SK-N-MC (cell line): ENCODE measurements around the gene SLC2A9.

Experiments
- EZH2 ChIP-seq: fragments of 200-600 bp; sonication (generic); IDR thresholded peaks from one replicate; pipeline ENCODE4 v1.6.1; 2017; ENCODE audit warnings: antibody characterized with exemption
- FOXP2 ChIP-seq: optimal IDR thresholded peaks from 2 replicates; pipeline ENCODE3; 2011; ENCODE audit warnings: mild to moderate bottlenecking, moderate library complexity; ENCODE audit not compliant: insufficient read depth; ENCODE audit errors: extremely low read length, control extremely low read depth
- POLR2AphosphoS5 ChIP-seq: IDR thresholded peaks from 2 replicates; pipeline ENCODE4 v1.6.1; 2012; ENCODE audit warnings: mild to moderate bottlenecking, low read depth, low read length, borderline replicate concordance

DNA sequence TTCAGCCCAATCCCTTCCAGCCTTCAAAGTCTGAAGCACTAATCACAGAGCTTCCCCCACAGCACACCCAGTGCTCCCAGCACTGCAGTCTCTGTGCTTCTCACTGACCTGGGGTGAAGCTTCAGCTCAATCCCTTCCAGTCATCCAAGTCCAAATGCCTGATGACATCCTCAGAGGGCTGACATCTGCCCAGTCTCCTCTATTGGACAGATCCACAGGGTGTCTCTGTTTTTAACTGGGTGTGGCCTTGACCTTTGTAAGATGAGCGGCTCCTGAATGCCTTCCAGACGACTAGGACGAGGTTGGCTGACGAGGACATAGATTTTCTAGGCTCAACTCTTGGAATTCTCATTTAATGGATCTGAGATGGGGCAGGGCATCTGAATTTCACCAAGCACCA lies 7.6 kb upstream of the SLC2A9 start:
- TF ChIP-seq POLR2AphosphoS5 (no peak), EZH2 (no peak), FOXP2 (no peak)
